T-helper 22 cell (primary cell): Measurements from ENCODE around the gene COL24A1.
"Not testable (repeated sequence)": the region's sequence is repeated elsewhere in the genome, so short reads cannot be mapped to it uniquely, and the experiment has no call there.

ENCODE experiments used
- DNase-seq: peaks from one replicate; pipeline ENCODE4 v3.0.0-alpha.2; 2020; ENCODE audit warnings: low read depth

The COL24A1 gene

GRCh38 chr1:86152887-86153286, 3.7 kb downstream of the COL24A1 start:
- DNase-seq = no peak

GRCh38 chr1:86151427-86151826, 5.1 kb downstream of the COL24A1 start:
- DNase-seq = no peak

- DNase-seq = no peak
Observed at GRCh38 chr1:86150553-86151055, 6.0 kb downstream of the COL24A1 start.

GRCh38 chr1:86149591-86149990, 7.0 kb downstream of the COL24A1 start:
- no peak for DNase-seq

- no peak for DNase-seq
Observed at GRCh38 chr1:86147755-86148154, 8.8 kb downstream of the COL24A1 start.

GRCh38 chr1:86146566-86146965, 10.0 kb downstream of the COL24A1 start:
- DNase-seq = no peak

GRCh38 chr1:86140281-86140880, 16.2 kb downstream of the COL24A1 start:
- no peak for DNase-seq

GRCh38 chr1:86138746-86139145, 17.8 kb downstream of the COL24A1 start:
- DNase-seq = no peak

GRCh38 chr1:86137436-86137835, 19.1 kb downstream of the COL24A1 start:
- DNase-seq = no peak

- no peak for DNase-seq
Observed at GRCh38 chr1:86119214-86119764, 37.3 kb downstream of the COL24A1 start.

- DNase-seq = no peak
Observed at GRCh38 chr1:86114816-86115400, 41.7 kb downstream of the COL24A1 start.

- no peak for DNase-seq
Observed at GRCh38 chr1:86114236-86114635, 42.3 kb downstream of the COL24A1 start.

- DNase-seq = not testable (repeated sequence)
Observed at GRCh38 chr1:86111590-86111989, 45.0 kb downstream of the COL24A1 start.

- no peak for DNase-seq
Observed at GRCh38 chr1:86110451-86111129, 46.0 kb downstream of the COL24A1 start.

GRCh38 chr1:86105533-86105866, 51.1 kb downstream of the COL24A1 start:
- no peak for DNase-seq

- DNase-seq = no peak
Observed at GRCh38 chr1:86104606-86105532, 51.7 kb downstream of the COL24A1 start.

- no peak for DNase-seq
Observed at GRCh38 chr1:86101616-86102015, 55.0 kb downstream of the COL24A1 start.

- DNase-seq = no peak
Observed at GRCh38 chr1:86100401-86100800, 56.2 kb downstream of the COL24A1 start.

GRCh38 chr1:86089765-86090164, 66.8 kb downstream of the COL24A1 start:
- no peak for DNase-seq

- DNase-seq = no peak
Observed at GRCh38 chr1:86085741-86086409, 70.7 kb downstream of the COL24A1 start.

GRCh38 chr1:86084998-86085397, 71.6 kb downstream of the COL24A1 start:
- DNase-seq = no peak

GRCh38 chr1:86082183-86082582, 74.4 kb downstream of the COL24A1 start:
- DNase-seq = no peak
